AG20443 (cell line): ENCODE results near the gene PTPRD.
"Not testable (repeated sequence)": the region's sequence is repeated elsewhere in the genome, so short reads cannot be mapped to it uniquely, and the experiment has no call there.

Source experiments
- DNase-seq: peaks from one replicate; pipeline ENCODE4 v3.0.0; 2012; ENCODE audit warnings: low spot score, mixed read lengths

Gene PTPRD

GRCh38 chr9:9142001-9142400, 1470.8 kb downstream of the PTPRD start:
- DNase-seq: no peak

GRCh38 chr9:9133526-9133925, 1479.3 kb downstream of the PTPRD start:
- DNase-seq: no peak

- no peak for DNase-seq
Measured at GRCh38 chr9:9124616-9125015, 1488.2 kb downstream of the PTPRD start.

GRCh38 chr9:9122230-9122875, 1490.4 kb downstream of the PTPRD start:
- DNase-seq: no peak

GRCh38 chr9:9117866-9118265, 1494.9 kb downstream of the PTPRD start:
- DNase-seq: no peak

- DNase-seq: no peak
Measured at GRCh38 chr9:9112001-9112720, 1500.6 kb downstream of the PTPRD start.

GRCh38 chr9:9108641-9109040, 1504.2 kb downstream of the PTPRD start:
- no peak for DNase-seq

- no peak for DNase-seq
Measured at GRCh38 chr9:9102295-9102694, 1510.5 kb downstream of the PTPRD start.

- no peak for DNase-seq
Measured at GRCh38 chr9:9100070-9100469, 1512.7 kb downstream of the PTPRD start.

- no peak for DNase-seq
Measured at GRCh38 chr9:9099646-9100045, 1513.2 kb downstream of the PTPRD start.

- DNase-seq: not testable (repeated sequence)
Measured at GRCh38 chr9:9097254-9097653, 1515.5 kb downstream of the PTPRD start.

GRCh38 chr9:9091387-9091786, 1521.4 kb downstream of the PTPRD start:
- DNase-seq: no peak

- no peak for DNase-seq
Measured at GRCh38 chr9:9079473-9079872, 1533.3 kb downstream of the PTPRD start.

GRCh38 chr9:9078301-9078700, 1534.5 kb downstream of the PTPRD start:
- no peak for DNase-seq

GRCh38 chr9:9061627-9062026, 1551.2 kb downstream of the PTPRD start:
- DNase-seq: no peak

GRCh38 chr9:9054354-9054992, 1558.3 kb downstream of the PTPRD start:
- no peak for DNase-seq

GRCh38 chr9:9045572-9045971, 1567.2 kb downstream of the PTPRD start:
- DNase-seq: no peak

GRCh38 chr9:9045072-9045471, 1567.7 kb downstream of the PTPRD start:
- no peak for DNase-seq

GRCh38 chr9:9043788-9044187, 1569.0 kb downstream of the PTPRD start:
- DNase-seq: not testable (repeated sequence)

GRCh38 chr9:9041756-9042155, 1571.0 kb downstream of the PTPRD start:
- no peak for DNase-seq

- no peak for DNase-seq
Measured at GRCh38 chr9:9033022-9033421, 1579.8 kb downstream of the PTPRD start.

GRCh38 chr9:9016597-9016996, 1596.2 kb downstream of the PTPRD start:
- DNase-seq: no peak

GRCh38 chr9:9004810-9005209, 1608.0 kb downstream of the PTPRD start:
- no peak for DNase-seq
